ENCODE results near the gene PGM2L1.

GRCh38 chr11:74427384-74427886 lies 29.2 kb upstream of the PGM2L1 start:
- no peak for TF ChIP-seq RAD21 (IDR thresholded peaks at IDR 0.05; ENCODE audit: low read depth)
- no peak for TF ChIP-seq USF1 (IDR thresholded peaks at IDR 0.05)
- TF ChIP-seq ZBTB7A (IDR thresholded peaks at IDR 0.05; ENCODE audit: low read depth), result no peak
- TF ChIP-seq, protein P1, sequence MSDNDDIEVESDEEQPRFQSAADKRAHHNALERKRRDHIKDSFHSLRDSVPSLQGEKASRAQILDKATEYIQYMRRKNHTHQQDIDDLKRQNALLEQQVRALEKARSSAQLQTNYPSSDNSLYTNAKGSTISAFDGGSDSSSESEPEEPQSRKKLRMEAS (IDR thresholded peaks at IDR 0.05), result no peak
- no peak for TF ChIP-seq CREB1 (IDR thresholded peaks at IDR 0.05; ENCODE audit: low read depth)
- TF ChIP-seq NFIC (IDR thresholded peaks at IDR 0.05), result no peak
